ENCODE results near the gene STK33.

The STK33 gene

DNA sequence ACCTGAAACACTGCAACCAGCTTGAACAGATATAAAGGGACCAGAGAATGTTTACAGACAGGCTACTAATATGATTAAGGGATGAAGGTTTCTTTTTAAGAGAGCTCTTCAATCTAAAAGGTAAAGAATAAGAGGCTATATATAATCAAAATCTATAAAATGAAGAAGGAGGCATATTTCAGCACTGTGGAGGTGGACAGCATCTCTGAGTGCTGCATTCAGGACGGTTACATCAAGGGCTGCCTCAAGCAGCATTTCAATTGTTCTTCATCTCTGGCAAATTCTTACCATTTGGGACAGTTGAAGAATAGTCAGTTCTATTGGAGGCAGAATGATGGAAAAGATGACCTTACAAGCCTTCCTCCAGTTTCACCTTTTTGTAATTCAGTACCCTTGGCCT lies 190.7 kb downstream of the STK33 start:
- DNase-seq, result no peak

DNA sequence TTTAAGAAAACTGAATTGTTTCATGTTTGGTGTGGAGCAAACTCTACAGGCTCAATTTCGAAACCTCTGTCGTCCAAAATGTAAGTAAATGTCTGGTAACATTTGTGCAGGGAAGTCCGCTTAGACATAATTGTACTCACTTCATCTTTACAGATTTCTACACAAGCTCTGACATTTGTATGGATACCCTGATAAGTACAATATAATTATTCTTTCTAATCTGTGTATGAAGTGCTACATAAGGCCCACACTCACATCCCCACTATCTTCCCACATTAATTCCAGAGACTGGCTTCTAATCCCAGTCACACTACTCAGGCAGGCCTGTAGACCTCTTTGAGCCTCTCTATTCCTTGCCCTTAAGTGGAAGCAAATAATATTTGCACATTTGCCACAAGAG lies 201.1 kb downstream of the STK33 start:
- DNase-seq, result no peak

DNA sequence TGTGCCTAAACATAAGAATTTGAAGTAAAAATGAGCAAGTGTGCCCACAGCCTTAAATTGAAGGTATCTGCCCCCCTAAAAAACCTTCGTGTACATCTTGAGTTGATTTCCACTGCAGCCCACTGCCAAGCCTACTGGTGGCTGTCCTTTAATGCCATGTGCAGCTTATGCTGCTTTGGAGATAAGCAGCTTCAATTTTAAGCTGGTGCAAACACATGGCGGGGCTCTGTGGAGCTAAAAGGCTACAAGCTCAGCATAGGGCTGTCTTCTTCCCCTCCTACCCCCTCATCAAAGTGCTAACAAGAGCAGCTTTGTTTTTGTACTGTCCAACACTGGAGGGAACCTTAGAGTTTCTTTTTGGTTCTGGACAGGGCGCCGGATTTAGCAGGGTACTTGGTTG lies 201.9 kb downstream of the STK33 start:
- DNase-seq, result no peak

DNA sequence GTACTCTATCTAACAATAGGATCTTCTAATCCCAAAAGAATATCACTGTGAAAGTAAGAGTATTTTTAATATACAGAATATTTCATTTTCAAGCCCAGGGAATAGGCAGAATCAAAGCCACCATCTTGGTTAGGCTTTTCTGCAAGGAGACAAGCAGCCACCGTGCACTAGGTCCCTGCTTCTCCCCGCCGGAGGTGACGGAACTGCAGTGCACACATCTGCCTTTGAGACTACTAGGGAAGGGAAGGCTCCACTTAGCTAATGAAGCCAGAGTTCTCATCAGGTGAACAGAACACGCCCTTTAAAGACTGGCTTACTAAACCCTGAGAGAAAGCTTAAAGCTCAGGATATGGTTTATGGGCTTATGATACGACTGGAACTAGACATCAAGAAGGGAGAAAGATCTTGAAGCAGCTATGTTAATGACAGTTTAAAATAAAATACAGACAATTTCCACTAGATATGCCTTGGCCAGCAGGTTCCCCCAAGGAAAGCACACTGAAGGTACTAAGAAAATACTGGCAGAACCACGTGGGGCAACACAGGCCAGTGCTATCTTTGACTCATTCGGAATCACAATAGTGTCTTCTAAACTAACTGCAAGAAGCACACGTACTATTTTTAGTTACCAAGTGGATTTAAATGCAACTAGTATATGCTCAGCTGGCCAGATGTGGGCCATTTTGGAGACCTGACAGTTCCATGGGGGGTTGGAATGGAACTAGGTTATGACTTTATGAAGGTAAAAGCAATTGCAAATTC lies 203.0 kb downstream of the STK33 start:
- no peak for DNase-seq

DNA sequence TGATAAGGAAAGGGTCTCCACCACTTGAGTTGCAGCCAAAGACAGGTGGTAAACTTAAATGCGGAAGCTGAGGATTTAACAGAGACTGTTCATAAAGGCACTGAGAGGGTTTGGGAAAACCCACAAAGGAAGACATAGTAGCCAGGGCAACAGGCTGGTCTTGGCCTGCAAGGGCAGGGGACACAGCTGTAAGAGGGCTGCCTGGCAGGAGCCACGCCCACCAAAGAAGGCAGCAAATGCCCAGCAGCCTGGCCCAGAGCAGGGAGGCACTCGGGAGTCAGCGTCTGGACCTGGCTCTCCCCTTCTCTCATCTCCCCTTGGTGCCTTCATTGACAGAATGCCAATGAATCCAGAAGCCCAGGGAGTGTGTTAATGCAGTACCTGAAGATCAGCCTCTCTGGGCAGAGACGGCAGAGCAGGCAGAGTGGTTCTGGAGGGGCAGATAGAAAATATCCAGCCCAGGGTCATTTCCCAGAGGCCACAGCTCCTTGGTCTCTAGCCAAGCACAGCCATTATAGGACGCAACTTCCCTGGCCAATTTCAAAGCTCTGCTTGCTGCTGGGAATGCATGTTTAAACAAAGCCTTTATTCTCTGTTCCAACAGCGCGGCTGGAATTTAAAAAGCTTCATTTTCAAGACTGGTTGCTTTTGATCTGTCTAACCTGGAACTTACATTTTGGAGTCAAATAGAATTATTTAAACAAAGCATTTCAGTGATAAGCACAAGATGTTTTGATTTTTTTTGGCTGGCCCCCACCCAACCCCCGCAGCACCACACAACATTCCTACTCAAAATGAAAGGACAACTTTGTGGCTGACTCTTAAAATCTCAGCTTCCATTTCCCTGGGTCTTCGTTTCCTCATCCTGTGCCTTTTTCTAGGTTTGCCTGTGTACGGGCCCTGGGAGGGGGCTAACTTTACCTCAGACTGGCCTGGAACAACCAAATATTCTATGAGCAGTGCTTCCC lies 204.7 kb downstream of the STK33 start:
- DNase-seq, result no peak

DNA sequence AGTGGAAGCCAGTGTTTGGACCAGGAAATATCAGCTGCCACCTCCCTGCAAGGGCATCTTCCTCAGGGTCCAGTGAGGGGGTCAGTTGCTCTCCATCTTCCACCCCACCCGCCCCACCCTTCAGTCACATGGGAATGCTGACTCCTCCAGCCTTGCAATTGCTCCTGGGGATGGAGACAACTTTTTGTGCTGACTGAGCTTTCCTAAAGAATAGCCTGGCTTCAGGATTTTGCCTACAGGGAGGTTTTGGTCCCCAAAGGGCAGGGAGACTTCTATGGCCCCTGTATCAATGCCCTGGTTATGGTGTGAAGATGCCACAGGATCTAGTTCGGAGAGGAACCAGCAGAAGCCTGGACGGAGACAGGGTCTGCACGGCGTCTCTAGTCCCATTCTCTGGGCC lies 206.3 kb downstream of the STK33 start:
- DNase-seq, result no peak

DNA sequence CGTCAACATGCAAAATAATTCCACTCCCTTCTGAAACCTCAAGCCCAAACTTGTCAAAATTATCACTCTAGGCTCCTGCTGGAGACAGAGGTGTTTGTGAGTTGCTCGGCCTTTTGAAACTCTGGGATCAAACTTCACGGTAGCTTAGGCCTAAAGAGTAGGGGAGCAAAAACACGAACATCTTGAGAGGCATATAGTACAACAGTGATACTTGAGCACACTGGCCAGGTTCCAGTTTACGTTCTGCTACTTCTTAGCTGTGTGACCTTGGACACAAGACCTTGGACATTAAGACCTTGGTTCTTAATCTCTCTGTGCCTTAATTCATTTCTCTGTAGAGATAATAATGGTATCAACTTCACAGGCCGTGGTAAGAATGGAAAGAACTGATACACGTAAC lies 206.9 kb downstream of the STK33 start:
- no peak for DNase-seq

DNA sequence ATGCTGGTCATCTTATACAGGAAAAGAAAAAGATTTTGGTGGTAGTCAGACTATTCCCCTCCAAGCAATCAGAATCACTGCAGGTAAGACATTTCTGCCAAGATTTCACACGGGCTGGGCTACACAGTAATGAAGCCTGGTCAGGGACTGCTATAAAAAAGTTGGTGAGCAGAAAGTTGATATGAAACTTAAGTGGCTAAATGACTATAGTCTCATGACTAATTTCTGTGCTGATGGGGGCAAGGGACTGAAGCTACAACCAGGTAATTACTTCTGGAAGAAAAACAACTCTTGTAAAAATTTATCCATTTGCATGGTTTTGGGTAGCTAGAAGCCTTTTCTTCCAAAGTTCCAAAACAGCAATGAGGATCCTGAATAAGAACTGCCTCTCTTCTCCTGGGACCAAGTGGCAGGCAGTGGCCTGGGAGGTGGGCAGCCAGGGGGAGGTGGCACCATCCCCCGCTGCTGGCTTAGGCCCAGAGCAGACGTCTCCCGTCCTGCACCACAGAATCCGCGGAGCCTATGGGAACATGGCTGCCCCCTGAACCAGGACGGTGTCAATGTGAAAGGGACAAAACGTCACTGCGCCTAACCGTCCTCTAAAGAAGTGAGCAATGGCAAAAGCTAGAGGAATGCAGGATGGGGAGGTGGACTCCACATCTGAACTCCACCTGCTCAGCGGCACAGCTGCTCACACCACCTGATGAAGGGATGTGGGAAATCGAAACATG lies 207.7 kb downstream of the STK33 start:
- DNase-seq, result no peak

DNA sequence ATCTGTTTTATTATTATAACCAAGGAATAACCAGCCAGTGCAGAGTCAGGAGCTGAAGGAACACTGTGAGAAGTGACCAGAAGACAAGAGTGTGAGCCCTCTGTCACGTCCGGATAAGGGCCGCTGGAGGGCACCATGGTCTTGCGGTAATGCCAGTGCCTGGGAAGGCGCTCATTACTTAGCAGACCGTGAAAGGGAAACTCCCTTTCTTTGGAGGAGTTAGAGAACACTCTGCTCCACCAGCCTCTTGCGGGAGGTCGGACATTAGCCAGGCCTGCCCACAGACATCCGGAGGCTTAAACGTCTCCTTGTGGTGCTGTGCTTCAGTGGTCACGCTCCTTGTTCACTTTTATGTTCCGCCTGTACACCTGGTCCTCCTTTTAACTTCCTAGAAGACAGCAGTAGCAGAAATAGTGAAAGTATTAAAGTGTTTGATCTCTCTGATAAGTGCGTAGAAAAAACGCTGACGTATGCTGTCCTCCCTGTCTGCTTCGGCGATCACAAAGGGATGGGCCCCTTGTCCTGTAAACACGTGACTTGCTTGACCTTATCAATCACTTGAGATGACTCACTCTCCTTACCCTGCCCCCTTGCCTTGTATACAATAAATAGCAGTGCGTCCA lies 209.7 kb downstream of the STK33 start:
- DNase-seq, result no peak

DNA sequence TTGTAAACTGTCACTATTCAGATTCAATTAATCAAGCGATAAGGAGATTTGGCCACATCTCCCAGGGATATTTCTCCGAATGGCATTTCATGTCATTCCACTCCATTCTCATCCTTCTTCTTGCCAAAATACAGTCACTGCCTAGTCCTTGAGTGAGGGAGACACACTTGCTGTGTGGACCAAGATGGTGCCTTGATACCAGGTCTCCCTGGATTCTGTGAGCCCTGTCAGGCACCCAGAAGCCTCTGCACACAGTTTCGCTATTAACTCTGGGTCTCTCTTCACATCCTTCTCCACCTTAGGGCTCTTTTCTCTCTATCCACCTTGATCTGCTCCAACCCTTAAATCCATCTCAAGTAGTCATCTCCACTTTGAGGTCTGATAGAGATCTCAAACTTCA lies 210.4 kb downstream of the STK33 start:
- DNase-seq, result no peak

DNA sequence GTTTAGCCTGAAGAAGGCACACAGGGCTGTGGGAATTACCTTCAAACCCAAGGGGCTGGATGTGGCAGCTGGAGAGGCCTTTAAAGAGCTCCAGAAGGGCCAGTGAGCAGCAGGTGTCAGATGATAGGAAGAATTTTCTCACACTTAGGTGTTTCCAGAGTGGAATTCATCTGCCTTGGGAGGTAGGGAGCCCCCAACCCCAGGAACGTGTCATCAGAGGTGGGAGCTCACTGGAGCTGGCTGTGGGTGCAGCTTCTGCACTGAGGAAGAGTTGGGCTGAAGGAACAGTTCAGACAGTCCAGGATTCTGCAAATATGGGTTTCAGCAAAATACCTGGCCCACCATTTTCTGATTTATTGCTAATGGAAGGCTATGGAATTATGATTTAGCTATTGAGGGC lies 210.8 kb downstream of the STK33 start:
- no peak for DNase-seq

DNA sequence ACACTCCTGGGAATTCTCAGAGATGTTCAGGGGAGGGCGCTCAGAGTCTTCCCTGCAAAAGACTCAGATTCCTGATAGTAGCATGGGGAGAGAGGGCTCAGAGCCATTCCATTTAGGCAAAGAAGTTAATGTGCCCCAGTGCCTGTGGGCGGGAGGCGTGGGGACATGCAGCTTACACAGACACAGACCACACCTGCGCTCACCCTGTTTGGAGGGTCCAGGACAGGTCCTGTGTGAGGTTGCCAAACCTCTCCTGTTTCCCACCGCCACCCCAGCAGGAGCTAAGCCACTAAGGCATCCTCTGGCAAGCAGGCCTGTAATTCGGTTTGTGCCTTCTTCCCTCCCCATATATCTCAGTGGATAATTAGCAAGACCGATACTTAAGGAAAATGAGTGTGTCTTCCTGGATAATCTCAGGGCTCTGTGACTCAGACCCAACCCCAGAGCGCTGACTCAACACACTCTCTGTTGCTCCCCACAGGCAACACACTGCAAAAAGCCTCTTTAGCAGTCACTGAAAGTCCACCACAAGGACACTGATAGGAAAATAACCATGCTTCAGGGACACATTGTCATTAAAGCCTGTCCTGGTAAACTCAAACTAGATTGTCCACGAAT lies 211.5 kb downstream of the STK33 start:
- no peak for DNase-seq

DNA sequence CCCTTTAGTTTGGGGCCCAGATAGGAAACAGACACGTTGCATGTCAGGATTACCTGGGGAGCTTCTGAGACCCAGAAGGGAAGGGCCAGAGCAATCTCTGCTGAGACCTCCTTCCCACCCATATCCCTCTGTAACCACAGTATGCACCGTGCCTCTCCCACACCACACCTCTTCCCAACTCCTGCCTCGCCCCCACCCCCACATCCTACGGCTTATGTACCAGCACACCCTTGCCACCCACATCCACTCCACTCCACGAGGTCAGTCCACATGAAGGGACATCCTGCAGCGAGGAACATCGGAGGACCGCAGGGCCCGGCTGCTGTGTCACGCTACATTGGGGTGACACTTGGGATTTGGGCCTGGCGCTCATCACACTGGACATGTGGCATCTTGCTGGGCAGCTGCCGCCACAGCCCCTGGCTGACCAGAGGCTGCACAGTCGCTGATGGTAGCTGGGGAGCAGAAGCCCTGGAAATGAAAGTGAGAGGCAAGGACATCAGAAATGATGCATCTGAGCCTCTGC lies 212.1 kb downstream of the STK33 start:
- DNase-seq, result no peak

DNA sequence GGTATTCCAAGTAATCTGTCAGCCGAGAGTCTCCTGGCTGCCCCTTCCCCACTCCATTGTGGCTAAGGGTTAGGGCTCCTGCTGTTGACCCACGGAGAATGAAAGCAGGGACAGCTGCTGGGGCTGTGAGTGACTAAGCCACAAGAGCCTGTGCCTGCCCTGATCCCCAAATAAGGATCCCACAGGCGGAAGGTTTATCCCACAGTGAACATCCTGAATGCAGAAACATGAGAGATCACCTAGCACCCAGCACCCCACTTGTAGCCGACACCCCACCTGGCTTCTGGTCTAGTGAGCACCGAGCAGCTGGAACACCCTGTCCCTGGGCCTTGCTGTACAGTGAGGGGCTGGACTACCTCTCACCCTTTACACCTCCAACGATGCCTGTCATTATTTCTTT lies 212.7 kb downstream of the STK33 start:
- no peak for DNase-seq

DNA sequence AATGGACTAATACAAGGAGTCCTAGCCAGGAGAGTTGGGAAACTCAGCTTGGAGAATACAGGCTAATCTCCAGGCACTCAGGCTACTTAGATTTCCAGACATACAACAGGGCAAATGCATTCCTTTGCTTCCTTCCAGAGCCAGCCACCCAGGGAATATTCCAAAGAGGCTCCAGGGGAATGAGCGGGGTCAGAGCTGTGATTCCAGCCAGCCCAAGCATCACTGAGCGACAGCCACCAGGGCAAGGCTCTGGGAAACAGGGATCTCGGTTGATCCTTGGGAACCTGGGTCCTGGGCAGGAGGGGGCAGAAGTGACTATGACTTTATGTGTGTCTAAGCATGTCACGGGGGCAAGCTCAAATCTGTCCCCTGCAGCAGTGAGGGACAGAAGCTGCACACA lies 218.1 kb downstream of the STK33 start:
- no peak for DNase-seq

DNA sequence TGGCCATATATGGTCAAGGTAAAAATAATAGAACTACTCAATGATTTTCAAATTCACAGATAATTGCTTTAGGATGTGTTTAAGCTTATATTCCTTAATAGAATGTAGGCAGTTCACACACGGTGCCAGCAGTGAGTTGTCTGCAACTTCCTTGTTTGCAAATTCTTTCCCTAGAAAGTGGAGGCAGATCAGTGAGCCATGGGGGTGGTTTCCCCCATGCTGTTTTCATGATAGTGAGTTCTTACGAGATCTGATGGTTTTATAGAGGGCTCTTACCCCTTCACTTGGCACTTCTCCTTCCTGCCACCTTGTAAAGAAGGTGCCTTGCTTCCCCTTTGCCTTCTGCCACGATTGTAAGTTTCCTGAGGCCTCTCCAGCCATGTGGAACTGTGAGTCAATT lies 218.6 kb downstream of the STK33 start:
- no peak for DNase-seq

DNA sequence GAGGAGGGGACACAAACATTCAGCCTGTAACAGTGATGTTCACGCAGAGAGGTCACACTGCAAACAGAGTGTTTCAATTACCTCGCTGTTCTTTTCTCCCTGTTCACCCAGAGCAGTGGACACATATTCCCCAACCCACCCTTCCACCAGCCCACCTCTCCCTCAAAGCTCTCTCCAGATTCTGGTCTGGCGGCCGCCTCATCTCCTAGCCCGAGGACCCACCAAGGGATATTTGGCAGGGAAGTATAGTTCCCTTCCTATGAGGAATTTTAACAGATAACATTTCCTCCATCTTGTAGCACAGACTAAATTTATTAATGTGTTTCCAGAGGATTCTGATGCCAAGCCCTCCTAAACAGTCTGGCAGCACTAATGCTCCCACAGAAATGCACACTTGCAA lies 219.3 kb downstream of the STK33 start:
- DNase-seq, result no peak

DNA sequence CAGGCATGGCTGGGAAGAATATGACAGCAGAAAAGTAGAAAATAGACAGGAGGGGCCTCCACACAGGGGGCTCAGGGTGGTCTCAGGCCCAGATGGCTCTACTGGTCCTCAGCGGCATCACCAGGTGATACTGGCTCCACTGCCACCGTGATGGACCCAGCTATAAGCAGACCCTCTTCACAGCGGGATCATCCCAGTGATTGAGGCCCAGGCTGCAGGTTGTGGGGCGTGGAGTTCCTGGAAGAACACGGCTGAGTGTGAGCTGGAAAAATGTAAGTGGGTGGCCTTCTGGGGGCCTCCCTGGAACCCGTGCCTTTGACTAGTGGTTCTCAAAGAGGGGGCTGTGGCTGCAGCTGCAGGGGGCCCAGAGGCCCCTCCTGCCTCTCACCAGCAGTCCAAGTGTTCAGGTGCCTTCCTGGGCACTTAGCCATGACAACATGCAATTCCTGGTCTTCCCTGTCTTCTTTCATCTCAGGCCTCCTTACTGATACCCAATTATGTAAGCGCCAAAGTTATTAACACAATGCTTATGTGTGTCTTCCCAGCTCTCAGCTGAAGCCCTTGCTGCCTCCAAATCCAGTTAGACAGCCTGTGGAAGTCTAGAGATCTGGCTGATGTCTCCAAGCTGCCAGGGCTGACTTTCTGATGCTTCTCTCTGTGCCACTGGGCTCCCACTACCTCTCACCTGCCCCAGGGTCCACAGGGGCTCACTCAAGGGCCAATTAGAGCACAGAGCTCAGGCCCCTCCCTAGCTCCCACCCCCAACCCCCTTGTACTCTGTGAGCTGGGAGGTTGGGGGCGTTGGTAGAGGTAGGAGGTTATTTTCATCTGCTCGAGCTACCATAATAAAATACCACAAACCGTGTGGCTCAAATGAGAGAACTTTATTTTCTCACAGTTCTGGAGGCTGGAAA lies 220.3 kb downstream of the STK33 start:
- no peak for DNase-seq

DNA sequence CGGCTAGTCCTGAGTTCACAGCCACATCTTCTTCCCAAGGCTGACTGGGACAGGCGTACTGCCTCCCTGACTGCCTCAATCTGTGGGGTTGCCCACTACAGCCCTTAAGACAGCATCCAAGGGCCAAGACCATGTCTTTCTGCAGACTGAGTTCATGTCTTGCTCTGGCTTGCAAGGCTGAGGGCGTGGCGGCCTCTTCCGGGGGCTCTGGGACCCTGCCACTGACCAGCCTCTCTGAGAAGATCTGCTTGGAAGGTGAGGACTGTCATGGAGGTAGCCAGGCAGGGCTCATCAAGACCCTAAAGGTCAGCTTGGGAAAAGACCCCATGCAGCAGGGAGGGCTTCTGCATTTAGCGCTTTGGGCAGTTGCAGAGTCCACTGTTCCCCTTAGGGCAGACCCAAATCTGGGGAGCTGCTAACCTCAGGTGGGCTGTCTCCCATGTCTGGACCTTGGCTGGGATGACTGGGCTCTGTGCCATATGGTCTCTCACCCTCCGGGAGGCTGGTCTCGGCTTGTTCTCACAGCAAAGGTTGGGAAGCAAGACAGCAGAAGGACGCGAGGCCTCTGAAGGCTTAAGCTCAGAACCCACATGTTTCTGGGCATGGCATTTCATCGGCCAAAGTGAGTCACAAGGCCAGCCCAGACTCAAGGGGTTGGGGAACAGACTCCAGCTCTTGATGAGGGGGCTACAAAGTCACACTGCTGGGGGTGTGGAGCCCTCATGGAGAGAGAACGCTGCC lies 221.2 kb downstream of the STK33 start:
- DNase-seq, result no peak

DNA sequence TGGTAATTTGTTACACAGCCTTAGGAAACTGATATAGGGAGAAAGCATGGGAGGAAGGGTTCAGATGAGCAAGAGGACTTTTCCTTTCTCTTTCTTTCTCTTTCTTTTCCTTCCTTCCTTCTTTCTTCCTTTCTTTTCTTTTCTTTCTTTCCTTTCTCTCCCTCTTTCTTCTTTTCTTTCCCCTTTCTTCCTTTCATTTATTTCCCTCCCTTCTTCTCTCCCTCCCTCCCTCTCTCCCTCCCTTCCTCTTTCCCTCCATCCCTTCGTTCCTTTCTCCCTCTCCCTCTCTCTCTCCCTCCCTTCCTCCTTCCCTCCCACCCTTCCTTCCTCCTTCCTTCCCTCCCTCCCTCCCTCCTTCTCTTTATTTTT lies 222.5 kb downstream of the STK33 start:
- DNase-seq, result no peak
